GM12873 (cell line): Measurements from ENCODE around the gene PSMD8.

Source experiments
- TF ChIP-seq, protein P1 (sequence below): IDR thresholded peaks from 2 replicates; pipeline ENCODE4 v1.5.1; 2012; ENCODE audit warnings: low read depth, mild to moderate bottlenecking, moderate library complexity, low read length, control low read depth; ENCODE audit not compliant: insufficient read depth; ENCODE audit errors: missing control alignments

PSMD8 gene

DNA sequence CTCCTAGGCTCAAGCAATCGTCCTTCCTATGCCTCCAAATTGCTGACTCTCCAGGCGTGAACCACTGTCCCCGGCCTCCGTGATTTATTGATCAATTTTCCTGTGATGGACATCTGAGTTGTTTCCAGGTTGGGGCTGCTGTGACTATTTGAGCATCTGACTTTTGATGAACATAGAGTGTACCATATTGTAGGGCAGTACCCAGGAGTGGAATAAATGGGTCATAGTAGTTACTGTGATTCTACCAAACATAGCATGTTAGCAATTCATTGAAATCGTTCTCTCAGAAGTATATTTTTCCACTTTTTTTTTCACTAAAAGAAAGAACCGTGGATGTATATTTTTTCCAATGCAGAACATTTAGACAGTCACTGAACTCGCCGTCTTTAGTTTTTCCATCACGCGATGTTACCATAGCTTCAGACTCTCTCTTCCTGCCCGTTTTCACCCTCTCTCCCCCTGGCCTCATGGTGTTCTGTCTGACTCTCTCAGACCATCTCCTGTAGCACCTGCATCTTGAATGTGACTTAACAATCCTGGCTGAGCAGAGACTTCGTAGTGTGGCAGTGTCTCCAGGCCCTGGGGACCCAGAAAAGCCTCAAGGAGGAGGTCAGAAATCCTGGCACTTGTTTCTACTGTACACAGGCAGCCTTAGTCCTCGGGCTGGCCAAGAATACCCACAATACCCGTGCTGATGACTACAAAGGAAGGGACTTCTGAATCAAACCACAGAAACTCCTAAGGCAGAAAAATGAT is 54.9 kb downstream of the PSMD8 start:
- TF ChIP-seq, protein P1, sequence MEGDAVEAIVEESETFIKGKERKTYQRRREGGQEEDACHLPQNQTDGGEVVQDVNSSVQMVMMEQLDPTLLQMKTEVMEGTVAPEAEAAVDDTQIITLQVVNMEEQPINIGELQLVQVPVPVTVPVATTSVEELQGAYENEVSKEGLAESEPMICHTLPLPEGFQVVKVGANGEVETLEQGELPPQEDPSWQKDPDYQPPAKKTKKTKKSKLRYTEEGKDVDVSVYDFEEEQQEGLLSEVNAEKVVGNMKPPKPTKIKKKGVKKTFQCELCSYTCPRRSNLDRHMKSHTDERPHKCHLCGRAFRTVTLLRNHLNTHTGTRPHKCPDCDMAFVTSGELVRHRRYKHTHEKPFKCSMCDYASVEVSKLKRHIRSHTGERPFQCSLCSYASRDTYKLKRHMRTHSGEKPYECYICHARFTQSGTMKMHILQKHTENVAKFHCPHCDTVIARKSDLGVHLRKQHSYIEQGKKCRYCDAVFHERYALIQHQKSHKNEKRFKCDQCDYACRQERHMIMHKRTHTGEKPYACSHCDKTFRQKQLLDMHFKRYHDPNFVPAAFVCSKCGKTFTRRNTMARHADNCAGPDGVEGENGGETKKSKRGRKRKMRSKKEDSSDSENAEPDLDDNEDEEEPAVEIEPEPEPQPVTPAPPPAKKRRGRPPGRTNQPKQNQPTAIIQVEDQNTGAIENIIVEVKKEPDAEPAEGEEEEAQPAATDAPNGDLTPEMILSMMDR = no peak

- TF ChIP-seq, protein P1 = no peak
Measured at GRCh38 chr19:38429811-38430156, 55.4 kb downstream of the PSMD8 start.

GRCh38 chr19:38430931-38431330 is 56.6 kb downstream of the PSMD8 start:
- TF ChIP-seq, protein P1 = no peak

DNA sequence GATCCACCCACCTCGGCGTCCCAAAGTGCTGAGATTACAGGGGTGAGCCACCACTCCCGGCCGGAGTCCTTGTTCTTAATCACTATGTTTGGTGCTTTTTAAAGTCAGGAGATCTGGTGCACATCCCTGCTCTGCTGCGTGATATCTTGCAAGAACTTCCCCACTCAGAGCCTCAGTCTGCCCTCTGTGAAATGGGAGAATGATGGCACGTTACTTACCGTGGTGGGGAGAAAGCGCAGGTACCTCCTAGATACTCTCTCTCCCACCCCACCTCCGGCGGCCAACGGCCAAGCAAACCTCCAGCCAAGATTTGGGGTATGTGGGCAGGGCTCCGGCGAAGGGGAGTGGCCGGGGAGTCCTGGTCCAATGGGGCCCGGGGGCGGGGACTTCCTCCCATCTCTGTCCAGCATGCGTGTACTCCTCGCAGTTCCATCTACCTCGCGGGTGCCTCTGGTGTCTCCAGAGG is 58.9 kb downstream of the PSMD8 start, which contains the start of gene RYR1:
TSS of gene RYR1 (plus strand) at position 424 of the 466 bp plus-strand sequence. CDS start 139 bp downstream, outside the sequence.
- TF ChIP-seq, protein P1 = no peak
